ENCODE measurements around the gene RAI14. TPM values are rescaled to one million over a fixed set of nuclear protein-coding genes. Genes with fewer than 3 reads are reported as not detected.

RAI14 gene
- total RNA-seq, 2 donors from 2014 or later: 70.7 to 80.1 TPM

GRCh38 chr5:34831303-34831702 is 175.2 kb downstream of the RAI14 start:
- Histone ChIP-seq H3K4me3 (no peak overlapping the region), H3K27me3 (replicated peaks; ENCODE audit: insufficient read depth) (no peaks in the 10 kb centered on the region), H3K9me3 (no peaks in the 10 kb centered on the region), H3K4me1 (ENCODE audit: control insufficient read depth in 1 of 2, low read depth in 2 of 2) (peaks cover 16 to 39% of the 10 kb centered on the region in 2 donors), H3K27ac (peak overlapping the region; percentile 53 to 57), H3K36me3 (peaks cover 25% of the 10 kb centered on the region)
- ATAC-seq (ENCODE audit: insufficient number of reproducible peaks, low FRiP score, low read depth) (no peak), DNase-seq (ENCODE audit: low spot score) (no peak)
- TF ChIP-seq CTCF (IDR thresholded peaks at IDR 0.05): no peak

- no peak overlapping the region for H3K4me3 ChIP-seq
- no peaks in the 10 kb centered on the region for H3K9me3 ChIP-seq
- no peaks in the 10 kb centered on the region for H3K27me3 ChIP-seq (replicated peaks; ENCODE audit: insufficient read depth)
- no peak for TF ChIP-seq CTCF (IDR thresholded peaks at IDR 0.05)
- H3K36me3 ChIP-seq: peaks cover 13% of the 10 kb centered on the region
- H3K4me1 ChIP-seq (ENCODE audit: control insufficient read depth in 1 of 2, low read depth in 2 of 2): peaks cover 16 to 39% of the 10 kb centered on the region in 2 donors
- H3K27ac ChIP-seq: peak overlapping the region; percentile 10 to 53
- no peak for DNase-seq (ENCODE audit: low spot score)
- no peak for ATAC-seq (ENCODE audit: insufficient number of reproducible peaks, low FRiP score, low read depth)
Measured at GRCh38 chr5:34832568-34832967, 176.4 kb downstream of the RAI14 start.

DNA sequence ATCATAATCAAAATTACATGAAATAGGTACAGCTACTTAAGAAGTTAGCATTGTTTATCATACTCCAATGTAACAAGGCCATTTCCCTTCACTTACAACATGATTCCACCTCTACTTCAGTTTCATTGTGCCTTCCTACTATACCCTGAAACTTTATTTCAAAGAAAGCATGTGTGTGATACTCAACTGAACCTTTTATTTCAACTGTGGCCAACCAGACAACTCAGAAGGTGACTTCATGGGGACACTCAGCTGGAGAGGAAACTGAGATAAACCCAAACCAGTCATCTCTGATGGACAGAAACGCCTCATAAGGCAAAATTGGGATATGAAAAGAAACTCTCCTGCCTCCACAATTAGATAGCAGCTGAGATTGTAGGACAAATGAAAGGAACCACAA is 177.0 kb downstream of the RAI14 start:
- TF ChIP-seq CTCF (IDR thresholded peaks at IDR 0.05): no peak
- H3K4me1 ChIP-seq (ENCODE audit: control insufficient read depth in 1 of 2, low read depth in 2 of 2): peaks cover 16 to 40% of the 10 kb centered on the region in 2 donors

GRCh38 chr5:34833976-34834793 is 178.1 kb downstream of the RAI14 start:
- TF ChIP-seq CTCF (IDR thresholded peaks at IDR 0.05): no peak
- no peaks in the 10 kb centered on the region for H3K9me3 ChIP-seq
- peaks cover 8% of the 10 kb centered on the region for H3K36me3 ChIP-seq
- no peak overlapping the region for H3K27ac ChIP-seq
- no peak overlapping the region for H3K4me3 ChIP-seq
- ATAC-seq (ENCODE audit: insufficient number of reproducible peaks, low FRiP score, low read depth) (no peak), DNase-seq (ENCODE audit: low spot score) (no peak)
- no peaks in the 10 kb centered on the region for H3K27me3 ChIP-seq (replicated peaks; ENCODE audit: insufficient read depth)
- H3K4me1 ChIP-seq (ENCODE audit: control insufficient read depth in 1 of 2, low read depth in 2 of 2): peaks cover 16 to 47% of the 10 kb centered on the region in 2 donors

More for the DNA sequence above, 177.0 kb downstream of the RAI14 start:
- no peak for ATAC-seq (ENCODE audit: insufficient number of reproducible peaks, low FRiP score, low read depth)
- H3K9me3 ChIP-seq: no peaks in the 10 kb centered on the region
- no peak overlapping the region for H3K4me3 ChIP-seq
- H3K27ac ChIP-seq: peak overlapping the region; percentile 10 to 53
- H3K27me3 ChIP-seq (replicated peaks; ENCODE audit: insufficient read depth): no peaks in the 10 kb centered on the region
- DNase-seq (ENCODE audit: low spot score): no peak
- H3K36me3 ChIP-seq: peaks cover 8% of the 10 kb centered on the region

DNA sequence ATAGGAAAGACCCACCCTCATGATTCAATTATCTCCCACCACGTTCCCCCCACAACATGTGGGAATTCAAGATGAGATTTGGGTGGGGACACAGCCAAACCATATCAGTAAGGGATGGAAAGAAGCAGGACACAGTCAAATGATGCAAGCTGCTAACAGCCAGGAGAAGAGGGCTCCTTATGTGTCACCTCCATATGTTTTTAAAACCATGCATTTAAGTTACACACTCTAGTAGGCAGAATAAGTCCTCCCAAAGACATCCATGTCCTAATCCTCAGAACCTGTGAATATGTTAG is 178.6 kb downstream of the RAI14 start:
- no peak for TF ChIP-seq CTCF (IDR thresholded peaks at IDR 0.05)
- H3K4me3 ChIP-seq: no peak overlapping the region
- DNase-seq (ENCODE audit: low spot score): no peak
- no peaks in the 10 kb centered on the region for H3K9me3 ChIP-seq
- no peaks in the 10 kb centered on the region for H3K27me3 ChIP-seq (replicated peaks; ENCODE audit: insufficient read depth)
- peaks cover 6% of the 10 kb centered on the region for H3K36me3 ChIP-seq
- H3K27ac ChIP-seq: no peak overlapping the region
- H3K4me1 ChIP-seq (ENCODE audit: control insufficient read depth in 1 of 2, low read depth in 2 of 2): peaks cover 19 to 50% of the 10 kb centered on the region in 2 donors
- no peak for ATAC-seq (ENCODE audit: insufficient number of reproducible peaks, low FRiP score, low read depth)
